Measurements from ENCODE around the gene CFAP58.

DNA sequence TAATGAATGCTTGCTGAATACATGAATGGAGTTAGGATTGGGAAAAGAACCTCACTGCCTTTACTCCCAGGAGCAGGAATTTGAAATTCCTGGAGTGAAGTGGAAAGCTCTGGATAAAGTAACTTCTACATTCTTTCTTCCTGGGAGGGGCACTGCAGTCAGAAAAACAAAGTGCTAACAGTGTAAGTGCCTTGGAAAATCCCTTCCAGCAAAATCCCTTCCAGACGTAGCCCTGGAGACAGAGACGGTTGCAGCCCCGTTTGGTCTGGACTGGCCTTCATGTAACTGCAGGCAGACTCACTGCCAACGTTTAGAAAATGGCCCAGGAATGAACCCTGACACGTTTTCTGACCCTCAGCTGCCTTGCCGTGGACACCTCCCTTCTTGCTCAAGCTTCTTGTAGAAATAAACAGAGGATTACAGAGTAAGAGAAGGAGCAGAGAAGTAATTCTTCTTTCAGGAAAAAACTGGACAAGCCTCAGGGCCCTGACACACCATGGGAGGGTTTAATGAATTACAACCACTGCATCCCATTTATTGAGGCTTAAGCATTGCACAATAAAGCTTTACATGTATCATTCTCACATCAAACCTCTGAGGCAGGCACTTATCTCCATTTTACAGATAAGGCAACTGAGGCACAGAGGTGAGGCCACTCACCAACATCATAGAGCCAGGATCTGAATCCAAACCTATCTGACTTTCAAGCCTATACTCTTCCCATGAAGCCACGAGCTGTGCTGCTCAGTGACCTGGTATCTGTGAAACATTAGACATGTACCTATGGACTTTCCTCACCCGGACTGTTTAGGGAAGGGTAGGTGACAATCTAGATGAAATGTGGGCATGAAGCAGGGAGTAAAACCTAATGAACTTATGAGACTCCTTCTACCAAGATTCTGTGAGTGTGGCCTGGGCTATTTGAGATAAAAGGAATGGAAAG lies 23.2 kb upstream of the CFAP58 start:
- TF ChIP-seq, protein P1, sequence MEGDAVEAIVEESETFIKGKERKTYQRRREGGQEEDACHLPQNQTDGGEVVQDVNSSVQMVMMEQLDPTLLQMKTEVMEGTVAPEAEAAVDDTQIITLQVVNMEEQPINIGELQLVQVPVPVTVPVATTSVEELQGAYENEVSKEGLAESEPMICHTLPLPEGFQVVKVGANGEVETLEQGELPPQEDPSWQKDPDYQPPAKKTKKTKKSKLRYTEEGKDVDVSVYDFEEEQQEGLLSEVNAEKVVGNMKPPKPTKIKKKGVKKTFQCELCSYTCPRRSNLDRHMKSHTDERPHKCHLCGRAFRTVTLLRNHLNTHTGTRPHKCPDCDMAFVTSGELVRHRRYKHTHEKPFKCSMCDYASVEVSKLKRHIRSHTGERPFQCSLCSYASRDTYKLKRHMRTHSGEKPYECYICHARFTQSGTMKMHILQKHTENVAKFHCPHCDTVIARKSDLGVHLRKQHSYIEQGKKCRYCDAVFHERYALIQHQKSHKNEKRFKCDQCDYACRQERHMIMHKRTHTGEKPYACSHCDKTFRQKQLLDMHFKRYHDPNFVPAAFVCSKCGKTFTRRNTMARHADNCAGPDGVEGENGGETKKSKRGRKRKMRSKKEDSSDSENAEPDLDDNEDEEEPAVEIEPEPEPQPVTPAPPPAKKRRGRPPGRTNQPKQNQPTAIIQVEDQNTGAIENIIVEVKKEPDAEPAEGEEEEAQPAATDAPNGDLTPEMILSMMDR (conservative IDR thresholded peaks at IDR 0.05 in 1 of 2, IDR thresholded peaks at IDR 0.05 in 1 of 2; ENCODE audit: extremely low read depth in 1 of 2, insufficient read depth in 1 of 2, low read depth in 1 of 2, low read length in 2 of 2) = no peak
- TF ChIP-seq EZH2 (IDR thresholded peaks at IDR 0.05; ENCODE audit: borderline replicate concordance, low read length) = no peak

Measured in mammary epithelial cell (primary cell).